A673 (cell line): ENCODE results near the gene PRSS8. TPM values are rescaled to one million over a fixed set of nuclear protein-coding genes. Genes with fewer than 3 reads are reported as not detected.
"Not testable (repeated sequence)": the region's sequence is repeated elsewhere in the genome, so short reads cannot be mapped to it uniquely, and the experiment has no call there.

Source experiments
- BruUV-seq: library from RNA; stranded (reverse); fragments of 400-500 nt; replicated peaks from 2 replicates; lab custom pipeline; 2021; lab: Mats Ljungman, UMichigan
- CTCF ChIA-PET: fragments of 300-600 bp; sonication (Branson Sonifier 250); formaldehyde crosslinking; loops from one replicate; lab custom pipeline; 2022; ENCODE audit warnings: antibody characterized with exemption; lab: Charles Lee
- POLR2A ChIA-PET: fragments of 300-600 bp; sonication (Branson Sonifier 250); formaldehyde crosslinking; loops from one replicate; lab custom pipeline; 2022; ENCODE audit warnings: antibody characterized with exemption; ENCODE audit not compliant: low non-redundant PET; lab: Charles Lee
- DNase-seq: peaks from one replicate; pipeline ENCODE4 v3.0.0-alpha.2; 2015; ENCODE audit warnings: low spot score
- H3K27ac ChIP-seq: fragments of 200-600 bp; sonication (generic); 2 replicates; pipeline ENCODE4 v1.5.1; 2016; ENCODE audit warnings: mixed run types, low read depth, mild to moderate bottlenecking, mixed read lengths, antibody characterized with exemption, low read length; ENCODE audit not compliant: poor library complexity, severe bottlenecking
- H3K27me3 ChIP-seq: fragments of 200-600 bp; sonication (generic); replicated peaks from 2 replicates; pipeline ENCODE4 v1.6.1; 2017; ENCODE audit warnings: mixed run types, low read depth, mild to moderate bottlenecking, mixed read lengths, antibody characterized with exemption, low read length; ENCODE audit not compliant: insufficient read depth, poor library complexity
- H3K36me3 ChIP-seq: fragments of 200-600 bp; sonication (generic); 2 replicates; pipeline ENCODE4 v1.6.1; 2016; ENCODE audit warnings: mixed run types, mild to moderate bottlenecking, mixed read lengths, antibody characterized with exemption, low read length; ENCODE audit not compliant: insufficient read depth, poor library complexity, severe bottlenecking
- H3K4me1 ChIP-seq: fragments of 200-600 bp; sonication (generic); 2 replicates; pipeline ENCODE4 v1.6.1; 2017; ENCODE audit warnings: mixed run types, mild to moderate bottlenecking, mixed read lengths, antibody characterized with exemption, low read length; ENCODE audit not compliant: insufficient read depth, poor library complexity, severe bottlenecking
- H3K4me3 ChIP-seq: fragments of 200-600 bp; sonication (generic); 2 replicates; pipeline ENCODE4 v1.5.1; 2016; ENCODE audit warnings: low read depth, mixed run types, mild to moderate bottlenecking, mixed read lengths, low read length; ENCODE audit not compliant: poor library complexity, severe bottlenecking
- H3K9me3 ChIP-seq: fragments of 200-600 bp; sonication (generic); 2 replicates; pipeline ENCODE4 v1.6.1; 2016; ENCODE audit warnings: mixed run types, low read depth, mild to moderate bottlenecking, mixed read lengths, antibody characterized with exemption, low read length; ENCODE audit not compliant: poor library complexity, severe bottlenecking
- EZH2 ChIP-seq: fragments of 200-600 bp; sonication (generic); IDR thresholded peaks from 2 replicates; pipeline ENCODE4 v1.6.1; 2017; ENCODE audit warnings: borderline replicate concordance, low read depth, mild to moderate bottlenecking, mixed read lengths, antibody characterized with exemption, low read length; ENCODE audit not compliant: poor library complexity, severe bottlenecking
- intact Hi-C: fragments of 100-400 bp; cut with micrococcal nuclease; formaldehyde crosslinking; loops from one replicate; pipeline ENCODE4 v1.10.0; 2022; ENCODE audit not compliant: unreplicated experiment
- total RNA-seq: library from RNA; stranded (reverse); gene quantifications from 2 replicates; pipeline ENCODE4 v1.2.3, GENCODE V29; 2021
- TF ChIP-seq, protein P1 (sequence below): fragments of 300-800, 200-600 bp; sonication (generic); conservative IDR thresholded peaks from 2 replicates; pipeline ENCODE4 v1.5.1; 2017; ENCODE audit warnings: low read depth, mild to moderate bottlenecking, antibody characterized with exemption, low read length, moderate library complexity, mixed read lengths

The PRSS8 gene
- total RNA-seq, 1 experiment from 2014 or later = not detected

DNA sequence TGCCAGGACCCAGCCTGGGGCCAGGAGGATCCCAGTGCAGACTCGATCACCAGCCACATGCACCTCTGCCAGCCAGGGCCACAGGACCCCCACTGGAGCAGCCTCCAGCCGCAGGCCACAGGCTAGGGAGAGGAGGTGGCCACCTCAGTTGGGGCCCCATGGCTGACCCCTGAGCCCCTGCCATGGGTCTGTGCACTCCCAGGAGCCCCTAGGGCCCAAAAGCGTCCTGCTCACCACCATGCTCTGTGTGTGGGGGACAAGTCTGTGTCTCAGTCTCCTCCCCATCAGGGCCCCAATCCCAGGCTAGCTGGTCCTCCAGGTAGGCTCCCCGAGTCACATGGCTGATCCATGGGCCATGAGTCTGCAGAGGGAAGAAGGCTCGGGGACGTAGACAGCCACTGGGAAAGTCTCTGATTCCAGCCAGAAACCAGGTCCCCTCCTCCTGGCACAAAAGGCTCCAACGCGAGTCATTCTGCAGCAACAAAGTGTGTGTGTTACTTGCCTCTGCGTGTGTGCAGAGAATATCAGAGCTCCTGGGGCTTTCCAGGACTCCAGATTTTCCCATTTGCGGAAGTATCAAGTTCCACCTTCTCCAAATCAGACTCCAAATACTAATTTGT is 6.1 kb upstream of the PRSS8 start:
- no peaks in the 10 kb centered on the region for H3K36me3 ChIP-seq
- no peaks in the 10 kb centered on the region for H3K9me3 ChIP-seq
- H3K4me1 ChIP-seq = peaks cover 11% of the 10 kb centered on the region
- peak overlapping the region; percentile 75 for H3K27ac ChIP-seq
- no peaks in the 10 kb centered on the region for H3K27me3 ChIP-seq
- H3K4me3 ChIP-seq = peak overlapping the region; percentile 31
- ChIA-PET CTCF (interaction anchor here (0.6 to 1.6 kb wide), 12 partner anchors 24 to 447 kb away, joined by 3 to 16 read pairs (median 3); partner anchors contain the start of genes HSD3B7, KAT8, ZNF646 and ZNF668), POLR2A (interaction anchor here (0.6 to 1.4 kb wide), 7 partner anchors 12 to 1076 kb away, joined by 3 to 23 read pairs (median 5); partner anchors contain the start of genes ALDOA, ARMC5, FUS and KAT8)
- TF ChIP-seq EZH2 = no peak
- no TSS peak for BruUV-seq
- intact Hi-C loops = loop anchor here (1.0 to 10.0 kb wide), 4 partner anchors 25 to 187 kb away; partner anchors contain the start of genes KAT8, SETD1A, ZNF646 and ZNF668
- no peak for DNase-seq

DNA sequence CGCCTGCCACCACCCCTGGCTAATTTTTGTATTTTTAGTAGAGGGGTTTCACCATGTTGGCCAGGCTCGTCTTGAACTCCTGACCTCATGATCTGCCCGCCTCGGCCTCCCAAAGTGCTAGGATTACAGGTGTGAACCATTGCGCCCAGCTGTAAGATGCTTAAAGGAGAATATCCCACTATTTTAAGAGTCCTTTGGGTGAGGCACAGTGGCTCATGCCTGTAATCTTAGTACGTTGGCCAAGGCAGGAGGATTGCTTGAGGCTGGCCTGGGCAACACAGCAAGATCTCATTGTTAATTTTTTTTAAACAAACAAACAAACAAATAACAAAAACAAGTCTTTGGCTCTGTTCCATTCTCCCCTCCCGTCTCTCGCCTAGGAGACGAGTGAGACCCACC is 5.5 kb upstream of the PRSS8 start:
- POLR2A ChIA-PET, DNase-seq, H3K27me3 ChIP-seq, BruUV-seq, CTCF ChIA-PET, H3K9me3 ChIP-seq, H3K36me3 ChIP-seq: not testable (repeated sequence)
- Histone ChIP-seq H3K27ac (peak overlapping the region; percentile 75), H3K4me3 (peak overlapping the region; percentile 31), H3K4me1 (peaks cover 11% of the 10 kb centered on the region)
- intact Hi-C loops = loop anchor here (5.0 to 10.0 kb wide), 2 partner anchors 144 to 186 kb away; partner anchors contain the start of gene SETD1A

DNA sequence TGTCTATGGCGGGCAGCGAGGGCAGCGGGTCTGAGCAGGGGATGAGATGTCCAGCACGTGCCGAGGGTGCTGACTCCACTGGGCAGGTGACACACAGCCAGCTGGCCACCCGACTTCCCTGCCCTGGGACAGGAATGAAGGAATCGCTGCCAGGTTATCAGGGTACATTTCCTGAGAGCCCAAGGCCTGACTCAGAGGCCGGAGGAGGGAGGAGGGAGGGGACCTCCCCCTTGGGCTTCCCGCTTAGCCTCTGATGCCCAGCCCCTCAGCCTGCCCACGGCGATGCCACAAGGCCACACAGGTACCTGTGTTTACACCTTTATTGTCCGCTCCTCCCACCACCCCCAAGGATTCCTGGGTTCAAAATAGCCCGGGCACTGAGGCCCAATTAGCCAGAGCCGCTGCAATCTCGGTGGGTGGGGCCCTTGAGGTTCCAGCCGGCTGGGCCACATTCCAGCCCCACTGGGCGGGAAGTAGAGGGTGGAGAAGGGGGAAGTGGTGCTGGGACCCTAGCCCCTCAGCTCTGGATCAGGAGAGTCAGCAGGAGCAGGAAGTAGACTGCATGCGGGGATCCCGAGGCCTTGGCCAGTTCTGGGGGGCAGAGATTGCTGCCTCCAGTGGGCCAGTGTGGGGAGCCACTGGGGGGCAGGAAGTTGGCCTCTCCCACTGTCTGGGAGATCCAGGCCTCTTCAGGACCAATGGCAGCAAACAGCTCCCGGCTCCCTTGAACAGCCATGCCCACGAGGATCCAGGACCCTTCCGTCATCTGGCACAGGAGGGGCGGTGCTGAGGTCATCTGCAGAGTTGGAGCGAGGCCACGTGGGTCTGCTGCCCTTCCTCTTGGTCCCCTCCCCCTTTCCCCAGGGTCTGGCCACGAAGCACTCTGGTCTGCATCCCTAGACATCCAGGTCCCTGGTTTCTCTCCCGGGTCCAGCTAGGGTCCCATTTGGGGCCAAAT is 3.4 kb upstream of the PRSS8 start:
- Histone ChIP-seq H3K27ac (no peak overlapping the region), H3K27me3 (no peaks in the 10 kb centered on the region), H3K4me1 (peaks cover 11% of the 10 kb centered on the region), H3K4me3 (no peak overlapping the region), H3K36me3 (no peaks in the 10 kb centered on the region), H3K9me3 (no peaks in the 10 kb centered on the region)
- intact Hi-C loops = no loop called here
- BruUV-seq = no TSS peak
- CTCF ChIA-PET = interaction anchor here (0.7 kb wide), 1 partner anchor 321 kb away, joined by 4 read pairs; no protein-coding TSS in a partner anchor
- no peak for DNase-seq
- POLR2A ChIA-PET = interaction anchor here (0.6 kb wide), 1 partner anchor 611 kb away, joined by 5 read pairs; no protein-coding TSS in a partner anchor
- TF ChIP-seq, protein P1, sequence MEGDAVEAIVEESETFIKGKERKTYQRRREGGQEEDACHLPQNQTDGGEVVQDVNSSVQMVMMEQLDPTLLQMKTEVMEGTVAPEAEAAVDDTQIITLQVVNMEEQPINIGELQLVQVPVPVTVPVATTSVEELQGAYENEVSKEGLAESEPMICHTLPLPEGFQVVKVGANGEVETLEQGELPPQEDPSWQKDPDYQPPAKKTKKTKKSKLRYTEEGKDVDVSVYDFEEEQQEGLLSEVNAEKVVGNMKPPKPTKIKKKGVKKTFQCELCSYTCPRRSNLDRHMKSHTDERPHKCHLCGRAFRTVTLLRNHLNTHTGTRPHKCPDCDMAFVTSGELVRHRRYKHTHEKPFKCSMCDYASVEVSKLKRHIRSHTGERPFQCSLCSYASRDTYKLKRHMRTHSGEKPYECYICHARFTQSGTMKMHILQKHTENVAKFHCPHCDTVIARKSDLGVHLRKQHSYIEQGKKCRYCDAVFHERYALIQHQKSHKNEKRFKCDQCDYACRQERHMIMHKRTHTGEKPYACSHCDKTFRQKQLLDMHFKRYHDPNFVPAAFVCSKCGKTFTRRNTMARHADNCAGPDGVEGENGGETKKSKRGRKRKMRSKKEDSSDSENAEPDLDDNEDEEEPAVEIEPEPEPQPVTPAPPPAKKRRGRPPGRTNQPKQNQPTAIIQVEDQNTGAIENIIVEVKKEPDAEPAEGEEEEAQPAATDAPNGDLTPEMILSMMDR = no peak
- TF ChIP-seq EZH2 = no peak

DNA sequence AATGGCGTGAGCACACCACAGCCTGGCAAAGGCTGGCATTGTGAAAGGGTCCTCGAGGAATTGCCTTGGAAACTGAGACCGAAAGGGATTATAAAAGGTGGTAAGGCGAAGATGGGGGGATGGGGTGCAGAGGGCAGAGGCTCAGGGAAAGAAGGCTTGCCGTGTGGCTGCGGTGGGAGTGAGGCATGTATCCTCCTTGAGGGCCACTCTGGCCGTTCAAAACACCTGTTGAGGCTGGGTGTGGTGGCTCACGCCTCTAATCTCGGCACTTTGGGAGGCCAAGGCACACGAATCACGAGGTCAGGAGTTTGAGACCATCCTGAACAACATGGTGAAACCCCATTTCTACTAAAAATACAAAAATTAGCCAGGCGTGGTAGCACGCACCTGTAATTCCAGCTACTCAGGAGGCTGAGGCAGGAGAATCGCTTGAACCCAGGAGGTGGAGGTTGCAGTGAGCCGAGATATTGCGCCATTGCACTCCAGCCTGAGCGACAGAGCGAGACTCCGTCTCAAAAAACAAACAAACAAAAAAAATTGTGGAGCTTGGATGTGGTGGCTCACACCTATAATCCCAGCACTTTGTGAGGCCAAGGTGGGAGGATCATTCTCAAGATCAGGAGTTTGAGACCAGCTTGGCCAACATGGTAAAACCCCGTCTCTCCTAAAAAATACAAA is 1.4 kb upstream of the PRSS8 start:
- BruUV-seq, H3K4me1 ChIP-seq, H3K27ac ChIP-seq, intact Hi-C loops, H3K36me3 ChIP-seq, H3K27me3 ChIP-seq, POLR2A ChIA-PET, DNase-seq, CTCF ChIA-PET, H3K9me3 ChIP-seq, H3K4me3 ChIP-seq: not testable (repeated sequence)
